Body of pancreas (tissue), 4 donors: ENCODE measurements around the gene OPRL1.

Experiments used
- POLR2A ChIP-seq, 3 donors: fragments of 450-650 bp; IDR thresholded peaks; one replicate each; pipeline ENCODE4 v1.6.1; 2016; ENCODE audit warnings: antibody characterized with exemption in 3 of 3, mild to moderate bottlenecking in 2 of 3
- TF ChIP-seq, protein P1 (sequence below), 7 experiments: fragments of 450-650 bp in 4 of 7; fragments of 200-600 bp in 3 of 7; sonication (generic) in 3 of 7; IDR thresholded peaks; one replicate each; pipeline ENCODE4 v1.5.1; 2016 to 2019; ENCODE audit warnings: antibody characterized with exemption in 7 of 7

DNA sequence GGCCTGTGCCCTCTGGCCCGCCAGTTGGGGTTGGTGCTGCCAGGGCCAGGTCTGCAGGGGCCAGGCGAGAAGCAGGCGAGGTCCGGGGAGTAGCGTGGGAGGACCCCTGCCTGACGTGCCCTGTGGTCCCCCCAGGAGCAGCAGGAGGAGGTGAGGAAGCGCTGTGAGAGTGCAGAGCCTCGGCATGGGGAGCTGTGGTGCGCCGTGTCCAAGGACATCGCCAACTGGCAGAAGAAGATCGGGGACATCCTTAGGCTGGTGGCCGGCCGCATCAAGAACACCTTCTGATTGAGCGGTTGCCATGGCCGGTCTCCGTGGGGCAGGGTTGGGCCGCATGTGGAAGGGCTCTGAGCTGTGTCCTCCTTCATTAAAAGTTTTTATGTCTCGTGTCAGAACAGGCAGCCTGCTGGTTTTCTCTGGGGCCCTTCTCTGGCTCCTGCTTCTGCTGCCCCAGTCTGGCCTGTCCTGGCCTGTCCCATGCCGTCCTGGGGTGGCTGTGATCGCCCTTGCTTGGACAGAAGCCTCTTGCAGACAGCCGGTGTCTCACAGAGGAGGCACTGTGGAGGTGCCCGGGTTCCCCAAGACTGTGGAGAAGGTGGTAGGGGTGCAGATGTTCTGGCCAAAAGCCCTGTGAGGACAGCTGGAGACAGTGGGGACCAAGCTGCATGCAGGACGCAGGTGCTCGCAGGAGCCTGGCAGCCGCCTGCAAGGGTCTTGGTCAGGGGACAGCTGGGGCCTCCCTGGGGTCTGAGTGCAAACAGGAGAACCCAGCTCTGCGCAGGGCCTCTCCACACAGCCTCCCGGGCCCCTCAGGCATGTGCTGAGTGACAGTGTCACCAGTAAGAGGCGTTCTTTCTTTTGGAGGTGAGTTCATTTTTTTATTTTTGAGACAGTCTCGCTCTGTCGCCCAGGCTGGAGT is 46.9 kb upstream of the OPRL1 start:
- TF ChIP-seq, protein P1, sequence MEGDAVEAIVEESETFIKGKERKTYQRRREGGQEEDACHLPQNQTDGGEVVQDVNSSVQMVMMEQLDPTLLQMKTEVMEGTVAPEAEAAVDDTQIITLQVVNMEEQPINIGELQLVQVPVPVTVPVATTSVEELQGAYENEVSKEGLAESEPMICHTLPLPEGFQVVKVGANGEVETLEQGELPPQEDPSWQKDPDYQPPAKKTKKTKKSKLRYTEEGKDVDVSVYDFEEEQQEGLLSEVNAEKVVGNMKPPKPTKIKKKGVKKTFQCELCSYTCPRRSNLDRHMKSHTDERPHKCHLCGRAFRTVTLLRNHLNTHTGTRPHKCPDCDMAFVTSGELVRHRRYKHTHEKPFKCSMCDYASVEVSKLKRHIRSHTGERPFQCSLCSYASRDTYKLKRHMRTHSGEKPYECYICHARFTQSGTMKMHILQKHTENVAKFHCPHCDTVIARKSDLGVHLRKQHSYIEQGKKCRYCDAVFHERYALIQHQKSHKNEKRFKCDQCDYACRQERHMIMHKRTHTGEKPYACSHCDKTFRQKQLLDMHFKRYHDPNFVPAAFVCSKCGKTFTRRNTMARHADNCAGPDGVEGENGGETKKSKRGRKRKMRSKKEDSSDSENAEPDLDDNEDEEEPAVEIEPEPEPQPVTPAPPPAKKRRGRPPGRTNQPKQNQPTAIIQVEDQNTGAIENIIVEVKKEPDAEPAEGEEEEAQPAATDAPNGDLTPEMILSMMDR (IDR thresholded peaks at IDR 0.05) = no peak
- no peak for TF ChIP-seq POLR2A (IDR thresholded peaks at IDR 0.05)
